WTC11 (cell line): ENCODE measurements around the gene KHSRP. TPM values are rescaled to one million over a fixed set of nuclear protein-coding genes. Genes with fewer than 3 reads are reported as not detected.

Experiments used
- ATAC-seq: fragments of 200-7000 bp; cut with Tn5 transposase; 2 replicates; pipeline ENCODE4 v1.10.0; 2021; ENCODE audit warnings: mild to moderate bottlenecking, moderate library complexity
- CTCF ChIA-PET: fragments of 300-600 bp; sonication (Branson Sonifier 250); formaldehyde crosslinking; loops from one replicate; lab custom pipeline; 2021; ENCODE audit warnings: antibody characterized with exemption; lab: Charles Lee
- POLR2A ChIA-PET: fragments of 350-600 bp; sonication (Branson Sonifier 250); formaldehyde crosslinking; loops from one replicate; lab custom pipeline; 2021; ENCODE audit warnings: antibody characterized with exemption; lab: Charles Lee
- DNase-seq: peaks from one replicate; pipeline ENCODE4 v3.0.0; 2021; ENCODE audit warnings: low spot score
- H3K27ac Mint-ChIP-seq: 2 replicates; pipeline ENCODE4 v1.8.0; 2021; ENCODE audit warnings: mixed read lengths
- H3K27me3 Mint-ChIP-seq: 2 replicates; pipeline ENCODE4 v1.8.0; 2021; ENCODE audit warnings: low read depth, mild to moderate bottlenecking, moderate library complexity, mixed read lengths
- H3K36me3 Mint-ChIP-seq: 2 replicates; pipeline ENCODE4 v1.8.0; 2021; ENCODE audit warnings: mixed read lengths
- H3K4me1 Mint-ChIP-seq: 2 replicates; pipeline ENCODE4 v1.8.0; 2022; ENCODE audit warnings: mixed read lengths
- H3K4me3 Mint-ChIP-seq: 2 replicates; pipeline ENCODE4 v1.8.0; 2021; ENCODE audit warnings: mild to moderate bottlenecking, moderate library complexity, mixed read lengths
- H3K9me3 Mint-ChIP-seq: 2 replicates; pipeline ENCODE4 v1.8.0; 2021; ENCODE audit warnings: mixed read lengths
- AFF4 ChIP-seq: sonication (generic); formaldehyde crosslinking; IDR thresholded peaks from 2 replicates; pipeline ENCODE4 v1.8.1; 2023; ENCODE audit warnings: mild to moderate bottlenecking, missing genetic modification reagents, borderline replicate concordance
- CTCF ChIP-seq: fragments of 200-600 bp; IDR thresholded peaks from 2 replicates; pipeline ENCODE4 v1.8.0; 2022; ENCODE audit warnings: antibody characterized with exemption
- EMX1 ChIP-seq: fragments of 250-450 bp; sonication (Bioruptor Pico); IDR thresholded peaks from 2 replicates; pipeline ENCODE4 v1.8.0; 2021; ENCODE audit warnings: mild to moderate bottlenecking
- ETV6 ChIP-seq: sonication (generic); formaldehyde crosslinking; IDR thresholded peaks from 2 replicates; pipeline ENCODE4 v1.8.1; 2022; ENCODE audit warnings: mild to moderate bottlenecking, missing genetic modification reagents
- FOXJ3 ChIP-seq: sonication (generic); formaldehyde crosslinking; IDR thresholded peaks from 2 replicates; pipeline ENCODE4 v1.9.0; 2021; ENCODE audit warnings: missing genetic modification reagents, mild to moderate bottlenecking, borderline replicate concordance
- GTF2I ChIP-seq: fragments of 250-450 bp; sonication (Bioruptor Pico); conservative IDR thresholded peaks from 2 replicates; pipeline ENCODE4 v1.4.0; 2021; ENCODE audit warnings: mild to moderate bottlenecking
- HMGA2 ChIP-seq: fragments of 250-450 bp; sonication (Bioruptor Pico); IDR thresholded peaks from 2 replicates; pipeline ENCODE4 v1.4.0; 2021; ENCODE audit warnings: mild to moderate bottlenecking, moderate library complexity
- IRF2 ChIP-seq: sonication (generic); formaldehyde crosslinking; IDR thresholded peaks from 2 replicates; pipeline ENCODE4 v1.8.0; 2022; ENCODE audit warnings: low read depth, missing genetic modification reagents, borderline replicate concordance
- JUN ChIP-seq: sonication (generic); formaldehyde crosslinking; IDR thresholded peaks from 2 replicates; pipeline ENCODE4 v1.8.0; 2023; ENCODE audit warnings: mild to moderate bottlenecking, missing genetic modification reagents
- KAT7 ChIP-seq: sonication (generic); formaldehyde crosslinking; IDR thresholded peaks from 2 replicates; pipeline ENCODE4 v1.8.1; 2023; ENCODE audit warnings: missing genetic modification reagents, mild to moderate bottlenecking, borderline replicate concordance
- NFE2L1 ChIP-seq: sonication (generic); formaldehyde crosslinking; IDR thresholded peaks from 2 replicates; pipeline ENCODE4 v1.8.1; 2023; ENCODE audit warnings: missing genetic modification reagents
- NR1H2 ChIP-seq: sonication (generic); formaldehyde crosslinking; IDR thresholded peaks from 2 replicates; pipeline ENCODE4 v1.9.0; 2021; ENCODE audit warnings: mild to moderate bottlenecking, moderate library complexity, missing genetic modification reagents
- NR3C1 ChIP-seq: sonication (generic); formaldehyde crosslinking; conservative IDR thresholded peaks from 2 replicates; pipeline ENCODE4 v1.8.1; 2023; ENCODE audit warnings: low read depth, mild to moderate bottlenecking, missing genetic modification reagents
- RELA ChIP-seq: sonication (generic); formaldehyde crosslinking; IDR thresholded peaks from 2 replicates; pipeline ENCODE4 v1.8.1; 2022; ENCODE audit warnings: missing genetic modification reagents, mild to moderate bottlenecking, borderline replicate concordance
- RORB ChIP-seq: fragments of 250-450 bp; sonication (Bioruptor Pico); IDR thresholded peaks from 2 replicates; pipeline ENCODE4 v1.9.0; 2021; ENCODE audit warnings: mild to moderate bottlenecking
- SMAD4 ChIP-seq: sonication (generic); formaldehyde crosslinking; IDR thresholded peaks from 2 replicates; pipeline ENCODE4 v1.8.0; 2022; ENCODE audit warnings: mild to moderate bottlenecking, missing genetic modification reagents
- TCF7 ChIP-seq: sonication (generic); formaldehyde crosslinking; IDR thresholded peaks from 2 replicates; pipeline ENCODE4 v1.8.0; 2022; ENCODE audit warnings: mild to moderate bottlenecking, low read depth, missing genetic modification reagents, moderate library complexity
- TEAD4 ChIP-seq: sonication (generic); formaldehyde crosslinking; IDR thresholded peaks from 2 replicates; pipeline ENCODE4 v1.8.0; 2022; ENCODE audit warnings: mild to moderate bottlenecking, missing genetic modification reagents
- ZNF121 ChIP-seq: sonication (generic); formaldehyde crosslinking; IDR thresholded peaks from 2 replicates; pipeline ENCODE4 v1.8.0; 2023; ENCODE audit warnings: missing genetic modification reagents
- ZNF232 ChIP-seq: sonication (generic); formaldehyde crosslinking; IDR thresholded peaks from 2 replicates; pipeline ENCODE4 v1.8.0; 2022; ENCODE audit warnings: mild to moderate bottlenecking, missing genetic modification reagents
- ZSCAN18 ChIP-seq: fragments of 250-450 bp; sonication (Bioruptor Pico); IDR thresholded peaks from 2 replicates; pipeline ENCODE4 v2.1.2; 2022; ENCODE audit warnings: mild to moderate bottlenecking, moderate library complexity
- total RNA-seq: library from RNA; stranded (reverse); gene quantifications from 3 replicates; pipeline ENCODE4 v1.2.3, GENCODE V29; 2021
- TF ChIP-seq, protein P1 (sequence below): sonication (generic); formaldehyde crosslinking; IDR thresholded peaks from 2 replicates; pipeline ENCODE4 v1.8.1; 2022; ENCODE audit warnings: missing genetic modification reagents, borderline replicate concordance
- TF ChIP-seq, protein P2 (sequence below): fragments of 250-450 bp; sonication (Bioruptor Pico); IDR thresholded peaks from 2 replicates; pipeline ENCODE4 v1.9.0; 2021; ENCODE audit warnings: mild to moderate bottlenecking
- TF ChIP-seq, protein P3 (sequence below): fragments of 250-450 bp; sonication (Bioruptor Pico); conservative IDR thresholded peaks from 2 replicates; pipeline ENCODE4 v1.9.0; 2021; ENCODE audit warnings: mild to moderate bottlenecking
- TF ChIP-seq, protein P4 (sequence below): sonication (generic); formaldehyde crosslinking; IDR thresholded peaks from 2 replicates; pipeline ENCODE4 v1.8.1; 2022; ENCODE audit warnings: low read depth, missing genetic modification reagents, borderline replicate concordance

Gene KHSRP
- total RNA-seq, 1 experiment from 2014 or later: 572 TPM

GRCh38 chr19:6424939-6425731 lies 524 bp upstream of the KHSRP start:
- ATAC-seq (peak; percentile 88), DNase-seq (peak; percentile 99)
- peak overlapping the region; percentile 34; the same call in 1 of the 2 replicates for H3K27ac Mint-ChIP-seq
- H3K36me3 Mint-ChIP-seq: peaks cover 28% of the 10 kb centered on the region
- CTCF ChIA-PET: interaction anchor here (0.6 to 2.5 kb wide), 11 partner anchors 8 to 439 kb away, joined by 3 to 11 read pairs (median 4); partner anchors contain the start of genes ALKBH7, DENND1C and SLC25A23
- peak overlapping the region; percentile 52 for H3K4me3 Mint-ChIP-seq
- POLR2A ChIA-PET: interaction anchor here (0.8 to 1.4 kb wide), 5 partner anchors 13 to 341 kb away, joined by 4 to 10 read pairs (median 4); partner anchors contain the start of genes ALKBH7 and GTF2F1
- peaks cover 6% of the 10 kb centered on the region for H3K9me3 Mint-ChIP-seq
- H3K27me3 Mint-ChIP-seq: peaks cover 32% of the 10 kb centered on the region
- H3K4me1 Mint-ChIP-seq: peaks cover 14% of the 10 kb centered on the region
- no peak for TF ChIP-seq KAT7 (CRISPR knock-in tag)
- peak; percentile 96 for TF ChIP-seq JUN
- TF ChIP-seq IRF2 (CRISPR knock-in tag): 0 out of 2 replicates have a peak, but pooled peaks have one; percentile 74
- peak; percentile 94 for TF ChIP-seq TCF7 (CRISPR knock-in tag)
- TF ChIP-seq, protein P1, sequence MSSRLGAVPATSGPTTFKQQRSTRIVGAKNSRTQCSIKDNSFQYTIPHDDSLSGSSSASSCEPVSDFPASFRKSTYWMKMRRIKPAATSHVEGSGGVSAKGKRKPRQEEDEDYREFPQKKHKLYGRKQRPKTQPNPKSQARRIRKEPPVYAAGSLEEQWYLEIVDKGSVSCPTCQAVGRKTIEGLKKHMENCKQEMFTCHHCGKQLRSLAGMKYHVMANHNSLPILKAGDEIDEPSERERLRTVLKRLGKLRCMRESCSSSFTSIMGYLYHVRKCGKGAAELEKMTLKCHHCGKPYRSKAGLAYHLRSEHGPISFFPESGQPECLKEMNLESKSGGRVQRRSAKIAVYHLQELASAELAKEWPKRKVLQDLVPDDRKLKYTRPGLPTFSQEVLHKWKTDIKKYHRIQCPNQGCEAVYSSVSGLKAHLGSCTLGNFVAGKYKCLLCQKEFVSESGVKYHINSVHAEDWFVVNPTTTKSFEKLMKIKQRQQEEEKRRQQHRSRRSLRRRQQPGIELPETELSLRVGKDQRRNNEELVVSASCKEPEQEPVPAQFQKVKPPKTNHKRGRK (CRISPR knock-in tag): 0 out of 2 replicates have a peak, but pooled peaks have one; percentile 68
- no peak for TF ChIP-seq EMX1 (CRISPR knock-in tag)
- TF ChIP-seq NR3C1: no peak
- TF ChIP-seq ZSCAN18: no peak
- TF ChIP-seq FOXJ3 (CRISPR knock-in tag): no peak
- TF ChIP-seq NFE2L1 (CRISPR knock-in tag): peak; percentile 96
- peak; percentile 88 for TF ChIP-seq TEAD4 (CRISPR knock-in tag)
- no peak for TF ChIP-seq RORB (CRISPR knock-in tag)
- no peak for TF ChIP-seq AFF4 (CRISPR knock-in tag)
- TF ChIP-seq SMAD4 (CRISPR knock-in tag): peak; percentile 90
- TF ChIP-seq, protein P2, sequence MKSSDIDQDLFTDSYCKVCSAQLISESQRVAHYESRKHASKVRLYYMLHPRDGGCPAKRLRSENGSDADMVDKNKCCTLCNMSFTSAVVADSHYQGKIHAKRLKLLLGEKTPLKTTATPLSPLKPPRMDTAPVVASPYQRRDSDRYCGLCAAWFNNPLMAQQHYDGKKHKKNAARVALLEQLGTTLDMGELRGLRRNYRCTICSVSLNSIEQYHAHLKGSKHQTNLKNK (CRISPR knock-in tag): no peak
- TF ChIP-seq ZNF121 (CRISPR knock-in tag): no peak
- TF ChIP-seq RELA (CRISPR knock-in tag): peak; percentile 94
- TF ChIP-seq ZNF232 (CRISPR knock-in tag): peak; percentile 87; the same call in 1 of the 2 replicates
- TF ChIP-seq, protein P3, sequence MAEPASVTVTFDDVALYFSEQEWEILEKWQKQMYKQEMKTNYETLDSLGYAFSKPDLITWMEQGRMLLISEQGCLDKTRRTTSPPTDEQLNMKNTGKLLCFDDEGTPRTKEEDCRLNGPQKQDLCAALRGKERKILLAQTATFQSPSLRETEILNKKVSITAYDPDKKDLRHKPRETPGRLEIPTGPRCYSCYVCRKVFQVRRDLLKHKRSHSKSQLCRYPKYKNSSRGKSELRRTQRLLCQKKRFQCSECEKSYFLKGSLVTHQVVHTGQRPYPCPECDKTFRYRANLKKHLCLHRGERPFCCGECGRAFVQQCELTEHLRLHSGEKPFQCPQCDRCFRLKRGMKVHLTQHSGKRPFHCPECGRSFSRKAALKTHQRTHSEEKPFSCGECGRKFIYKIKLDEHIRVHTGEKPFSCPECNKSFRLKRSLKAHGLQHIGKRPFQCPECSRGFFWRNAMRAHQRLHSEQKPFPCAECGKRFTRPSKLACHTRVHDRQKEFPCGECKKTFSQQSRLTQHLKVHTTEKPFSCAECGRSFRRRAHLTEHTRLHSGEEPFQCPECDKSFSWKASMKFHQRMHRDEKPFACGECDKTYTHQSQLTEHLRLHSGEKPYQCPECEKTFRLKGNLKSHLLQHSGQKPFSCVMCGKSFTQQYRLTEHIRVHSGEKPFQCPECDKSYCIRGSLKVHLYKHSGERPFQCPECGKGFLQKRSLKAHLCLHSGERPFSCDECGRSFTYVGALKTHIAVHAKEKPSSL: no peak
- peak; percentile 76; the same call in 1 of the 2 replicates for TF ChIP-seq NR1H2 (CRISPR knock-in tag)
- no peak for TF ChIP-seq HMGA2 (CRISPR knock-in tag)
- TF ChIP-seq ETV6 (CRISPR knock-in tag): peak; percentile 93
- TF ChIP-seq, protein P4, sequence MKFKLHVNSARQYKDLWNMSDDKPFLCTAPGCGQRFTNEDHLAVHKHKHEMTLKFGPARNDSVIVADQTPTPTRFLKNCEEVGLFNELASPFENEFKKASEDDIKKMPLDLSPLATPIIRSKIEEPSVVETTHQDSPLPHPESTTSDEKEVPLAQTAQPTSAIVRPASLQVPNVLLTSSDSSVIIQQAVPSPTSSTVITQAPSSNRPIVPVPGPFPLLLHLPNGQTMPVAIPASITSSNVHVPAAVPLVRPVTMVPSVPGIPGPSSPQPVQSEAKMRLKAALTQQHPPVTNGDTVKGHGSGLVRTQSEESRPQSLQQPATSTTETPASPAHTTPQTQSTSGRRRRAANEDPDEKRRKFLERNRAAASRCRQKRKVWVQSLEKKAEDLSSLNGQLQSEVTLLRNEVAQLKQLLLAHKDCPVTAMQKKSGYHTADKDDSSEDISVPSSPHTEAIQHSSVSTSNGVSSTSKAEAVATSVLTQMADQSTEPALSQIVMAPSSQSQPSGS (CRISPR knock-in tag): peak; percentile 94
- TF ChIP-seq CTCF: no peak
- TF ChIP-seq GTF2I (CRISPR knock-in tag): no peak
